Islet precursor cell (in vitro differentiated cells): ENCODE results near the gene ARPC5L.
"Not testable (repeated sequence)": the region's sequence is repeated elsewhere in the genome, so short reads cannot be mapped to it uniquely, and the experiment has no call there.

ENCODE experiments used
- DNase-seq: peaks from one replicate; pipeline ENCODE4 v3.0.0-alpha.2; 2018

The ARPC5L gene

GRCh38 chr9:124861342-124862229, at the start of gene ARPC5L, which contains the start of gene RPL35:
Gene ARPC5L (plus strand): TSS chr9:124862130. CDS start chr9:124869291, 7,161 bp downstream.
Gene RPL35 (minus strand): TSS chr9:124861957. CDS start chr9:124861912, 45 bp downstream.
- peak; percentile 96 for DNase-seq

GRCh38 chr9:124812441-124812876, 49.5 kb upstream of the ARPC5L start:
- peak; percentile 99 for DNase-seq

- no peak for DNase-seq
These were observed 48.9 kb upstream of the ARPC5L start for GRCh38 chr9:124813041-124813440.

GRCh38 chr9:124813501-124814163, 48.3 kb upstream of the ARPC5L start:
- peak; percentile 70 for DNase-seq

DNA sequence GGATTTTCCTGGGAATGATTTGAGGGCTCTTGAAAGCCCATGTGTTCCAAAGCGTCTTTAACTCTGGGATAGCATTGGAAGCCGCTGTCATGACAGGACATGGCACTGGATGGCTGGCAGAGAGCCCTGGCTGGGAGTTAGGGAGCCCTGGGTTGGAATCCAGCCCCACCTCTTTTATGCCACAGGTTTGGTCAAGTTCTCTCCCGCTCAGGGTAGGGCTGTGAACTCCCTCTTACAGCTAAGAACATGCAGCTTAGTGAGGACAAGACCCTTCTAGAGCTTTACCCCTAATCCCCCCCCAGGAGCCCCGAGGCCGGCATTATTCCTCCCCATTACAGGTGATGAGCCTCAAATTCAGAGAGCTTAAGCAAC, 47.8 kb upstream of the ARPC5L start:
- no peak for DNase-seq

DNA sequence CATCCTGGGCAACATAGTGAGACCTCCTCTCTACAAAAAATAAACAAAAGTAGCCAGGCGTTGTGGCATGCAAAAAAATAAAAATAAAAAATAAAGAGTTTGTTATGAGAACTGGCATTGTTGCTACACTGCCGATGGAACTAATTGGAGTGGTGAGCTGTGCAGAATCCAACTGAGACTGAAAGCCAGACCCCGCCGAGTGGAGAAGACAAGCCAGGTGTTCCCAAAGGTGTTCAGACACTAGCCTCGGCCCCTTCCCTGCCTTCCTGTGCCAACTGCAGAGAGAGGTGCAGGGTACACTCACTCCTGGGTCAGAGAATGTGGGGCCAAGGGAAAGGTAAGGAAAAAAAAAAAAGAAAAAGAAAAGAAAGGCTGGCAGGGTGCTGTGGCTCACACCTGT, 46.3 kb upstream of the ARPC5L start:
- DNase-seq, result no peak

DNA sequence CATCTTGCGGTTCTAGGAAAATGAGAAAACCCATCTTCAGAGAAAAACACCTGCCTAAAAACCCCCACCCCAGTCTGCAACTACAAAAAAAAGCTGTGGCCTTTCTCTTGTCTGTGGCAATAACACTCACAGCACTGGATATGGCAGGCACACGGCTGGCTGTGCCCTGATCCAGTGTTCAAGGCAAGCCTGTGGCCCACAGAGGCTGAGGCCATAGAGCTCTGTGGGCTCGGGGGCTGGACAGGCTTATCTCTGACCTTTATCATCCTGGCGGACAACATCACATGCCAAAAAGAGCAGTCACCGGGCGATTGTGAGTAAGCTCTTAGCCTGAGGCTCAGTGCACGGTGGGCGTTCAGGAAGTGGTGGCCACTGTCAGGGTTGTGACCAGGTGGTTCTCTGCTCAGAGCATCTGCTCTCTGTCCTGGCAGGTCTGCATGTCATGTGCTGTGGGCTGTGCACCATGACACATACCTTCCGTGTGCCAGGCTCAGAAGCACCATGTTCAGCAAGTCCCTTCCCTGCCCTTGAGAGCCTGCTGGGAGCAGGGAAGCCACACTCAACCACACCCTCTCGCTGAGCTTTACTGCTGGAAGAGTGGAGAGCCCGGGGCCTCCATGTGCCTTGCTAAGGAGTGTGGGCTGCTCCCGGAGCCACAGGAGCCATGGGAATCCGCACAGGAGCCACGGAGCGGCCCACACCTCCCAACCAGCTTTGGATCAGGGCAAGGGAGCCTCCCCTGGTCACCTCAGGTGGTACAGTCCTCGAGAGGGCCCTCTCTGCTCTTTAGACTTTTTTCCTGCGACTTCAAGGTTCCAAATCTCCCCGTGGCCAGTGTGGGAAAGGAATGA, 43.3 kb upstream of the ARPC5L start:
- peak; percentile 98 for DNase-seq

DNA sequence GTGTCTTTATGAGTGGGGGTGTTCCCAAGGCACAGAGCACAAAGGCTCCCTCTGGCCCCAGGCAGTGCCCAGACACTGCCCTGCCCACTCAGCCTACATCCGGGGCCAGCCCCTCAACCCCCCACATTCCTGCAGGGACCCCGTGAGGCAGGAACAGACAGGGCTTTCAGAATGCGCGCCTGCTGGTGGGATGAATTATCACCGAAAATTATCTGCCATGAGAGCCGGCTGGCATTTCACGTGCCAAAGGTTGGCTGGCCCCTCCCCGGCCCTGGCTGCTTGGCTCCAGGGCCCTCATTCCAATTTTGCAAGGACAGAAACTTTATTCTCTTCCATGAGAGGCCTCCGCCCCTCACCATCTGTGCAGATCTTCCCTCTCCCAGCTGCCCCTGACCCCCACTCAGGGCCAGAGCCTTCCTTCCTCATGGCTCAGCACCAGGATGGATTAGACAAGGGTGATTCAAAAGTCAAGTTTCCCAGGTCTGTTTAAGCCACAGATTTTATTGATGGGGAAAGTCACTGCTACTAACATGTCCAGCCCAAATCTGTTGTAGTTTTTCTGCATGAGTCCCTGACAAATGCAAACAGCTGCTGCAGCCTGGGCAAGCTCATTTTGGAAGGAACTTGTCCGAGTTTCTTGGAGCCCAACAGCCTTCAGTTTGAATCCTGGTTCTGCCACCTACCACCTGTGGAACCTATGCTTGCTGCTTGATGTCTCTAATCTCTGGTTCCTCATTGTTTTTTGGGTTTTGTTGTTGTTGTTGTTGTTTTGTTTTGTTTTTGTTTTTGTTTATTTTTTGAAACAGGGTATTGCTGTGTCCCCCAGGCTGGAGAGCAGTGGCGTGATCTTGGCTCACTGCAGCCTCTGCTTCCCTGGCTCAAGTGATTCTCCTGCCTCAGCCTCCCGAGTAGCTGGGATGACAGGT, 41.0 kb upstream of the ARPC5L start:
- DNase-seq, result no peak

GRCh38 chr9:124828489-124829333, 33.2 kb upstream of the ARPC5L start:
- no peak for DNase-seq

DNA sequence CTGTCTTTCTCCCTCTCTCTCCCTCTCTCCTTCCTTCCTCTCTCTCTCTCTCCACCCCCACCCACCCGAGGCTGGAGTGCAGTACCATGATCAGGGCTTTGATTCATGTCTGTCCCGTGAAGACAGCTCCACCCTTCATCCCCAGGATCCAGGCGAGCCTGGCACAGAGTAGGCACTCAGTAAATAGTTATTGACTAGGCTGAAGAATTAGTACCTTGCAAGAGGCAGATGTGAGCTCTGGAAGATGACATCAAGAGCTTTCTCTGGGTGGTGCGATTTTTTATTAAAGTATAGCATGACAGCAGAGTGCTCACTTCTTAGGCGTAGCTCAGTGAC, 32.6 kb upstream of the ARPC5L start:
- no peak for DNase-seq

GRCh38 chr9:124830593-124830992, 31.3 kb upstream of the ARPC5L start:
- DNase-seq, result no peak

DNA sequence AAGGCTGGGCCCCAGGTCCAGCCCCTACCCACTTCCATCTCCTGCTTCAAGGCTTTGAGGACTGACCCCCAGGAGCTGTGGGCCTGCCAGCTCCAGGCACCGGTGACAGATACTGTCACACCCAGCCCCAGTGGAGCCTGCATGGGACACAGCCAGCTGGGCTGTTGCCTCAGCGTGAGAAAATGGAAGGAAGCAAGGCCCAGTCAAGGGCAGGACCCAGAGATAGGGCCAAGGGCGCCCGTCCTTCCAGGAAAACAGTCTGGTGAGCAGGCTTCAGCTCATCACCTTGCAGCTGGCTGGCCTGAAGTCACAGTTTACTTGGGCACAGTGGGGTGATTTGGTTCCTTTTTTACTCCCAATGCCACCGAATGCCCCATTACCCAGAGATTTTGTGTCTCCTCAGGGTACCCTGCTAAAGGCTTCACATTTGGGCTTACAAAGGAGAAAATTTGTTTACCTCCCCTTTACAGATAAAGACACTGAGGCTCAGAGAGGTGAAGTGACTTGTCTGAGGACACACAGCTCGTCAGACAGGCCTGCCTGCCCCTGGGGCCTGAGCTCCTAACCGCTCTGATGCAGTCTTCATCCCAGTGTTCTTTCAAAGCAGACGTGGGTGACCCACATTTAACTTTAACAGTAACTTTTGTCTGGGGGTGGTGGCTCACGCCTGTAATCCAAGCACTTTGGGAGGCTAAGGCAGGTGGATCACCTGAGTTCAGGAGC, 30.1 kb upstream of the ARPC5L start:
- DNase-seq, result no peak

DNA sequence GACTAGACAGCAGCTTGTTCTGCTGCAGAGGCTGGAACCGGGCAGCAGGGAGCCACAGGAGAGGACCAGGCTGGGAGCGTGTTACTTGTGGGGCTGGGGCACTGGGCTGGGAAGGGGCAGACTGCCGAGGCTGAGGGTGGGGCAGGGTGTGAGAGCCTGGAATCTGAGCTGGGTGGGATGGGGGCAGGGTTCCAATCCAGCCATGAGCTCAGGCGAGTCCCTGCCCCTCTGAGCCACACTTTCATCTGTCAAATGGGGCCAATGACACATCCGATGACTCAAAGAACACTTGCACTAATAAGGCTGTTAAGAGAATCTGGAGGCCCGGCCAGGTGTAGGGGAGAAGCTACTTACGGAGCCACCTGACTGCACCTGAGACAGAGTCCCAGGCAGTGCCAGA, 27.3 kb upstream of the ARPC5L start:
- peak; percentile 77 for DNase-seq

- DNase-seq, result no peak
These were observed 26.8 kb upstream of the ARPC5L start for GRCh38 chr9:124835026-124835557.

DNA sequence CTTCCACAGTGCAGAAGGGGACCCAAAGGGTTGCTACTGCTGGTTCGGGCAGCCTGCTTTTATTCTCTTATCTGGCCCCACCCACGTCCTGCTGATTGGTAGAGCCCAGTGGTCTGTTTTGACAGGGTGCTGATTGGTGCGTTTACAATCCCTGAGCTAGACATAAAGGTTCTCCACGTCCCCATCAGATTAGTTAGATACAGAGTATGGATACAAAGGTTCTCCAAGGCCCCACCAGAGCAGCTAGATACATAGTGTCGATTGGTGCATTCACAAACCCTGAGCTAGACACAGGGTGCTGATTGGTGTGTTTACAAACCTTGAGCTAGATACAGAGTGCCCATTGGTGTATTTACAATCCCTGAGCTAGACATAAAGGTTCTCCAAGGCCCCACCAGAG, 23.8 kb upstream of the ARPC5L start:
- not testable (repeated sequence) for DNase-seq

DNA sequence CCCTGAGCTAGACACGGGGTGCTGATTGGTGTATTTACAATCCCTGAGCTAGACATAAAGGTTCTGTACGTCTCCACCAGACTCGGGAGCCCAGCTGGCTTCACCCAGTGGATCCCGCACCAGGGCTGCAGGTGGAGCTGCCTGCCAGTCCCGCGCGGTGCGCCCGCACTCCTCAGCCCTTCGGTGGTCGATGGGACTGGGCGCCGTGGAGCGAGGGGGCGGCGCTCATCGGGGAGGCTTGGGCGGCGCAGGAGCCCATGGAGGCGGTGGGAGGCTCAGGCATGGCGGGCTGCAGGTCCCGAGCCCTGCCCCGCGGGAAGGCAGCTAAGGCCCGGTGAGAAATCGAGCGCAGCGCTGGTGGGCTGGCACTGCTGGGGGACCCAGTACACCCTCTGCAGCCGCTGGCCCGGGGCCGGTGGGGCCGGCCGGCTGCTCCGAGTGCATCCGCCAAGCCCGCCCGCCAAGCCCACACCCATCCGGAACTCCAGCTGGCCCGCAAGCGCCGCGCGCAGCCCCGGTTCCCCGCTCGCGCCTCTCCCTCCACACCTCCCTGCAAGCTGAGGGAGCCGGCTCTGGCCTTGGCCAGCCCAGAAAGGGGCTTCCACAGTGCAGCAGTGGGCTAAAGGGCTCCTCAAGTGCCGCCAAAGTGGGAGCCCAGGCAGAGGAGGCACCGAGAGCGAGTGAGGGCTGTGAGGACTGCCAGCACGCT, 23.2 kb upstream of the ARPC5L start:
- DNase-seq, result not testable (repeated sequence)

GRCh38 chr9:124839612-124840299, 22.2 kb upstream of the ARPC5L start:
- DNase-seq, result peak; percentile 70

GRCh38 chr9:124840300-124840833, 21.6 kb upstream of the ARPC5L start:
- DNase-seq, result no peak
